Measurements from ENCODE around the gene PRKD3.
"Not testable (repeated sequence)": the region's sequence is repeated elsewhere in the genome, so short reads cannot be mapped to it uniquely, and the experiment has no call there.

The PRKD3 gene

GRCh38 chr2:37306024-37306423 lies 18.6 kb downstream of the PRKD3 start:
- DNase-seq: no peak

GRCh38 chr2:37302701-37303252 lies 21.9 kb downstream of the PRKD3 start:
- DNase-seq: no peak

GRCh38 chr2:37301408-37301807 lies 23.2 kb downstream of the PRKD3 start:
- no peak for DNase-seq

GRCh38 chr2:37300578-37300977 lies 24.1 kb downstream of the PRKD3 start:
- DNase-seq: no peak

GRCh38 chr2:37300146-37300545 lies 24.5 kb downstream of the PRKD3 start:
- no peak for DNase-seq

GRCh38 chr2:37297632-37298031 lies 27.0 kb downstream of the PRKD3 start:
- no peak for DNase-seq

GRCh38 chr2:37295469-37296073 lies 29.1 kb downstream of the PRKD3 start:
- no peak for DNase-seq

- DNase-seq: not testable (repeated sequence)
These were observed 29.8 kb downstream of the PRKD3 start for GRCh38 chr2:37294858-37295257.

- no peak for DNase-seq
These were observed 33.0 kb downstream of the PRKD3 start for GRCh38 chr2:37291680-37292079.

GRCh38 chr2:37287966-37288365 lies 36.7 kb downstream of the PRKD3 start:
- no peak for DNase-seq

- no peak for DNase-seq
These were observed 40.3 kb downstream of the PRKD3 start for GRCh38 chr2:37284381-37284780.

GRCh38 chr2:37283207-37283606 lies 41.4 kb downstream of the PRKD3 start:
- no peak for DNase-seq

GRCh38 chr2:37282746-37283145 lies 41.9 kb downstream of the PRKD3 start:
- no peak for DNase-seq

GRCh38 chr2:37281916-37282315 lies 42.7 kb downstream of the PRKD3 start:
- DNase-seq: no peak

- no peak for DNase-seq
These were observed 48.3 kb downstream of the PRKD3 start for GRCh38 chr2:37276291-37276690.
